Caco-2 (cell line): ENCODE measurements around the gene ABCA1. TPM values are rescaled to one million over a fixed set of nuclear protein-coding genes. Genes with fewer than 3 reads are reported as not detected.

Source experiments
- BruUV-seq: library from RNA; stranded (reverse); fragments of 400-500 nt; replicated peaks from 2 replicates; lab custom pipeline; 2021; lab: Mats Ljungman, UMichigan
- CTCF ChIA-PET: fragments of 300-600 bp; sonication (Branson Sonifier 250); formaldehyde crosslinking; loops from one replicate; lab custom pipeline; 2022; ENCODE audit warnings: antibody characterized with exemption; lab: Charles Lee
- POLR2A ChIA-PET: fragments of 300-600 bp; sonication (Branson Sonifier 250); formaldehyde crosslinking; loops from one replicate; lab custom pipeline; 2022; ENCODE audit warnings: antibody characterized with exemption; lab: Charles Lee
- DNase-seq, 2 experiments: peaks; one replicate each; pipeline versions ENCODE4 v3.0.0 to v3.0.0-alpha.2; 2020 to 2022
- H3K27me3 ChIP-seq: replicated peaks from 2 replicates; pipeline ENCODE4 v1.6.0; 2011; ENCODE audit warnings: low read length; ENCODE audit not compliant: control insufficient read depth, insufficient read depth
- H3K36me3 ChIP-seq: 2 replicates; pipeline ENCODE4 v1.5.1; 2011; ENCODE audit warnings: low read length; ENCODE audit not compliant: control insufficient read depth, insufficient read depth
- H3K4me1 ChIP-seq: fragments of 250-450 bp; sonication (Bioruptor Pico); 2 replicates; pipeline ENCODE4 v1.5.1; 2020; ENCODE audit warnings: mild to moderate bottlenecking
- H3K4me3 ChIP-seq: 2 replicates; pipeline ENCODE4 v1.5.1; 2011; ENCODE audit warnings: low read depth, mild to moderate bottlenecking, control low read depth, low read length
- H3K9me3 ChIP-seq: fragments of 250-450 bp; sonication (Bioruptor Pico); 2 replicates; pipeline ENCODE4 v1.5.1; 2020; ENCODE audit warnings: mild to moderate bottlenecking, moderate library complexity
- H3K27ac Mint-ChIP-seq: one replicate; pipeline ENCODE4 v1.8.0; 2022; ENCODE audit warnings: mixed read lengths; ENCODE audit not compliant: unreplicated experiment
- H3K27me3 Mint-ChIP-seq: one replicate; pipeline ENCODE4 v1.8.0; 2022; ENCODE audit warnings: mixed read lengths; ENCODE audit not compliant: insufficient read depth, unreplicated experiment
- H3K36me3 Mint-ChIP-seq: one replicate; pipeline ENCODE4 v1.8.0; 2022; ENCODE audit warnings: mild to moderate bottlenecking, mixed read lengths; ENCODE audit not compliant: insufficient read depth, unreplicated experiment
- H3K4me1 Mint-ChIP-seq: one replicate; pipeline ENCODE4 v1.8.0; 2022; ENCODE audit warnings: low read depth, mixed read lengths; ENCODE audit not compliant: unreplicated experiment
- H3K4me3 Mint-ChIP-seq: one replicate; pipeline ENCODE4 v1.8.0; 2022; ENCODE audit warnings: mild to moderate bottlenecking, moderate library complexity, mixed read lengths; ENCODE audit not compliant: unreplicated experiment
- H3K9me3 Mint-ChIP-seq: one replicate; pipeline ENCODE4 v1.8.0; 2022; ENCODE audit warnings: mixed read lengths; ENCODE audit not compliant: unreplicated experiment
- intact Hi-C: fragments of 100-400 bp; cut with micrococcal nuclease; formaldehyde crosslinking; loops from one replicate; pipeline ENCODE4 v1.10.0; 2022; ENCODE audit not compliant: unreplicated experiment
- total RNA-seq: library from RNA; stranded (reverse); gene quantifications from 2 replicates; pipeline ENCODE4 v1.2.3, GENCODE V29; 2022
- TF ChIP-seq, protein P1 (sequence below), 2 experiments: fragments of 200-600 bp in 1 of 2; IDR thresholded peaks; 1 replicate in 1 of 2; 2 replicates in 1 of 2; pipeline versions ENCODE4 v1.5.1 to v1.8.0; 2011 to 2022; ENCODE audit warnings: antibody characterized with exemption in 1 of 2, control low read depth in 1 of 2, inconsistent platforms in 1 of 2, low read depth in 1 of 2, low read length in 1 of 2, mild to moderate bottlenecking in 1 of 2, moderate library complexity in 1 of 2; ENCODE audit not compliant: insufficient read depth in 1 of 2, severe bottlenecking in 1 of 2, unreplicated experiment in 1 of 2

Gene ABCA1
- total RNA-seq, 1 experiment from 2014 or later = 14.0 TPM

DNA sequence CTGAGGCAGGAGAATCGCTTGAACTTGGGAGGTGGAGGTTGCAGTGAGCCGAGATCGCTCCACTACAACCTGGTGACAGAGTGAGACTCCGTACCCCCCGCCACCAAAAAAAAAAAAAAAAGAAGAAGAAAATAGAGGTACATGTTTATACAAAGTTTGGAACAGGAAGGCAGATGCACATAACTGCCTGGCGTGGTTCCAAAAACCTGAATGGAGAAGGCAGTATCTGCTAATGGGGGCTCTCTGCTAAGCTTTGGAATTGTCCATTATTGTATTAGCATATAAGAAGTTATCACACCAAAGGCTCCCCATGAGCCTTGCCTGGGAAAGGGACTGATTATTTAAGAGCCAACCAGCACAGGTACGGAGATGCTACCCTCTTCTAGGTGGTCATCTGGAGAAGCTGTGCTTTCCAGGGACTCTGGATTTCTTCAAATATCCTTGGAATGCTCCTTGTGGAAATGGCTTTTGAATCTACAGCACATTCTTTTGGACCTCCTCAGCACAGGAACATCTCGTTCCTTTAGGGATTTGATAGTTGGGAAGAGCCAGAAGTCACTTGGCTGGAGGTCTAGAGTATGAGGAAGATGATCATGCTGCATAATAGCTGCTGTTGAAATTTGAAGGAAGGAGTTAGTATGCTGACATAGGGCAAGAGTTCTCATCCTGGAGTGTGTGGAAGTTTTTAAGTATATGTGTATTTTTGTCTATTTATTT is 42.5 kb upstream of the ABCA1 start:
- Mint-ChIP-seq H3K27ac (no peak overlapping the region), H3K27me3 (no peaks in the 10 kb centered on the region), H3K36me3 (peaks cover 11% of the 10 kb centered on the region), H3K9me3 (no peaks in the 10 kb centered on the region), H3K4me1 (peaks cover 47% of the 10 kb centered on the region), H3K4me3 (no peak overlapping the region)
- H3K27me3 ChIP-seq = no peaks in the 10 kb centered on the region
- POLR2A ChIA-PET = interaction anchor here (1.1 kb wide), 1 partner anchor 94 kb away, joined by 3 read pairs; no protein-coding TSS in a partner anchor
- no peaks in the 10 kb centered on the region for H3K36me3 ChIP-seq
- CTCF ChIA-PET = interaction anchor here (1.2 kb wide), 1 partner anchor 107 kb away, joined by 4 read pairs; no protein-coding TSS in a partner anchor
- TF ChIP-seq, protein P1, sequence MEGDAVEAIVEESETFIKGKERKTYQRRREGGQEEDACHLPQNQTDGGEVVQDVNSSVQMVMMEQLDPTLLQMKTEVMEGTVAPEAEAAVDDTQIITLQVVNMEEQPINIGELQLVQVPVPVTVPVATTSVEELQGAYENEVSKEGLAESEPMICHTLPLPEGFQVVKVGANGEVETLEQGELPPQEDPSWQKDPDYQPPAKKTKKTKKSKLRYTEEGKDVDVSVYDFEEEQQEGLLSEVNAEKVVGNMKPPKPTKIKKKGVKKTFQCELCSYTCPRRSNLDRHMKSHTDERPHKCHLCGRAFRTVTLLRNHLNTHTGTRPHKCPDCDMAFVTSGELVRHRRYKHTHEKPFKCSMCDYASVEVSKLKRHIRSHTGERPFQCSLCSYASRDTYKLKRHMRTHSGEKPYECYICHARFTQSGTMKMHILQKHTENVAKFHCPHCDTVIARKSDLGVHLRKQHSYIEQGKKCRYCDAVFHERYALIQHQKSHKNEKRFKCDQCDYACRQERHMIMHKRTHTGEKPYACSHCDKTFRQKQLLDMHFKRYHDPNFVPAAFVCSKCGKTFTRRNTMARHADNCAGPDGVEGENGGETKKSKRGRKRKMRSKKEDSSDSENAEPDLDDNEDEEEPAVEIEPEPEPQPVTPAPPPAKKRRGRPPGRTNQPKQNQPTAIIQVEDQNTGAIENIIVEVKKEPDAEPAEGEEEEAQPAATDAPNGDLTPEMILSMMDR (IDR thresholded peaks at IDR 0.05; ENCODE audit: insufficient read depth in 1 of 2, low read depth in 1 of 2, low read length in 1 of 2, severe bottlenecking in 1 of 2, unreplicated experiment in 1 of 2) = no peak
- no peak overlapping the region for H3K4me3 ChIP-seq
- intact Hi-C loops = loop anchor here (5.0 kb wide), 1 partner anchor 92 kb away; no protein-coding TSS in a partner anchor
- DNase-seq = no peak
- no peaks in the 10 kb centered on the region for H3K9me3 ChIP-seq
- peaks cover 29% of the 10 kb centered on the region for H3K4me1 ChIP-seq
- no TSS peak for BruUV-seq

DNA sequence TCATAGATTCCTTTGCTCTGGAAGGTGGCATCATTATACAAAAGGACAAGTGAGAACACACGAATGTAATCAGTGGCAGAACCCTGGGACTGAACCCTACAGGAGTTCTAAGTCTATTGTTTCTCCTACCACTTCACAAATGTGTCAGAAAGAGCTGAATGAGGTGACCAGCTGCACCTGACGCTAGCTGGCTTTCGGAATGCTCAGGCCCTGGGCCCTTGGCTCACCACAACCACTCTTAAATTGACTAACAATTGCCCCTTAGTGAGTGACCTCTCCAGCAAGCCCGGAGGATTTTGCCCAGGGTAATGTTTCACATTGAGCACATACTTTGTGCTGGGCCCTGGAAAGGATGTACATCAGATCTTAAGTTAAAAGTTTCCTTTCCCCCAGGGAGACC is 41.2 kb upstream of the ABCA1 start:
- peaks cover 11% of the 10 kb centered on the region for H3K36me3 Mint-ChIP-seq
- ChIA-PET POLR2A (interaction anchor here (0.5 kb wide), 1 partner anchor 77 kb away, joined by 10 read pairs; no protein-coding TSS in a partner anchor), CTCF (interaction anchor here (1.4 to 1.9 kb wide), 2 partner anchors 43 to 106 kb away, joined by 5 to 10 read pairs; no protein-coding TSS in a partner anchor)
- BruUV-seq = no TSS peak
- no peak for DNase-seq
- H3K36me3 ChIP-seq = no peaks in the 10 kb centered on the region
- no peaks in the 10 kb centered on the region for H3K9me3 ChIP-seq
- H3K9me3 Mint-ChIP-seq = no peaks in the 10 kb centered on the region
- intact Hi-C loops = loop anchor here (2.0 kb wide), 3 partner anchors 24 to 188 kb away; no protein-coding TSS in a partner anchor
- peak overlapping the region; percentile 89 for H3K4me3 Mint-ChIP-seq
- H3K4me1 ChIP-seq = peaks cover 24% of the 10 kb centered on the region
- H3K4me1 Mint-ChIP-seq = peaks cover 38% of the 10 kb centered on the region
- H3K4me3 ChIP-seq = no peak overlapping the region; the same call in 1 of the 2 replicates
- H3K27me3 ChIP-seq = no peaks in the 10 kb centered on the region
- TF ChIP-seq, protein P1 (IDR thresholded peaks at IDR 0.05; ENCODE audit: insufficient read depth in 1 of 2, low read depth in 1 of 2, low read length in 1 of 2, severe bottlenecking in 1 of 2, unreplicated experiment in 1 of 2) = no peak
- no peaks in the 10 kb centered on the region for H3K27me3 Mint-ChIP-seq
- peak overlapping the region; percentile 82 for H3K27ac Mint-ChIP-seq
